ENCODE measurements around the gene SIRT7. TPM values are rescaled to one million over a fixed set of nuclear protein-coding genes. Genes with fewer than 3 reads are reported as not detected.

SIRT7 gene
- total RNA-seq, 2 experiments from 2014 or later, result 29.3 to 31.8 TPM

DNA sequence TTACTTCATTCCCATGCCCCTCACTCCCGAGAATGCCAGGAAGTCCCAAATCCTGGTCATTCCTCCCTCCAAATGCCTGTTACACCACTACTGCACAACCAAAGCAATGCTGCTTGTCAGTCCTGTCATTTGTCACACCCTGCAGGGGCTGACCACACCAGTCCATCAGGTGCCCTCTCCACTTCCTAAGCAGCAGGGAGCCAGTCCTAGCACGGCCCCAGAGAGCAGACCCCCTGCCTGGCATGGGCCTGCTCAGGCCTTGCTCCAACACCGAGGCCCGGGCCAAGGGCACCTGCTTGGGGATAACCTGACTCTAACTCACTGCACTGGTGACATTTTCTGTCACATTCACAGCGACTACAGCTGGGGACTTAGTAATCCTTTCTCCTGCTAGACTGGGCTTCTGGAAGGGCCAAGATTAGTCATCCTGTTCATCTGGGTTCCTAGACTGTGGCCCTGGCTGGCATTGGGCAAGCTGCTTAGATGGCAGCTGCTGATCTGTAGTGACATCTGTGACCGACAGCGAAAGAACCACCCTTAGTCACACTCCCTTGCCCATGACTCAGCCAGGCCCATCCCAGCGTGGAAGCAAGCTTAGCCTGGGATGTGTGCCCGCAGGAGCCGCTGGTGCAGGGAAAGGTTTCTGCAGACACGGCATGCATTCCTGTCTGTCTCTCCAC, 32.0 kb downstream of the SIRT7 start:
- Mint-ChIP-seq H3K4me3 (no peak overlapping the region), H3K4me1 (peaks cover 24% of the 10 kb centered on the region), H3K36me3 (ENCODE audit: low read depth) (peaks cover 70% of the 10 kb centered on the region), H3K27me3 (no peaks in the 10 kb centered on the region), H3K27ac (peak overlapping the region; percentile 4), H3K9me3 (ENCODE audit: low read depth) (no peaks in the 10 kb centered on the region)
- ChIA-PET CTCF (interaction anchor here (1.2 to 2.7 kb wide), 3 partner anchors 12 to 16 kb away, joined by 3 to 14 read pairs (median 3); no protein-coding TSS in a partner anchor), POLR2A (interaction anchor here (0.7 to 2.3 kb wide), 4 partner anchors 13 to 158 kb away, joined by 3 to 14 read pairs (median 4); no protein-coding TSS in a partner anchor)
- no peak for DNase-seq
- peak; percentile 21 for ATAC-seq
- intact Hi-C loops (cut with DNase I, micrococcal nuclease), result no loop called here

DNA sequence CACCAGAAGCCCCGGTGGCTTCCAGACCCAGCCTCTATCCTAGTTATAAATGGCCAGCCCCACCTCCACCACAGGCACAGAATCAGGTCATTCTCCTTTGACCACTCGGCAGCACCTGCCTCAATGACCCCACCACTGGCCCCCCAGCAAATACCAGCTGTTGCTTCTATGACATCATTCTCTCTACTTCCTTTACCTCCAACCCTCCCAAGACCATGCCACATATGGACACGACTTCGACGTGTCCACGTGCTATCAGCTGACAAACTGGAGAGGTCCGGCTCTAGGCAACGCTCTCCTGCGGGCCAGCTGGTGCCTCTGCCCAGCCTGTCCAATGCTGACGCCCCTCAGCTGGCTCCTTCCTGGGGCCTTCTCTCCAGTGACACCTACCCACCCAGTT, 32.5 kb downstream of the SIRT7 start:
- H3K4me1 Mint-ChIP-seq, result peaks cover 23% of the 10 kb centered on the region
- POLR2A ChIA-PET, result interaction anchor here (0.6 to 2.3 kb wide), 3 partner anchors 12 to 631 kb away, joined by 3 to 14 read pairs (median 5); no protein-coding TSS in a partner anchor
- peaks cover 68% of the 10 kb centered on the region for H3K36me3 Mint-ChIP-seq (ENCODE audit: low read depth)
- intact Hi-C loops (cut with DNase I, micrococcal nuclease), result no loop called here
- CTCF ChIA-PET, result interaction anchor here (2.7 kb wide), 1 partner anchor 16 kb away, joined by 14 read pairs; no protein-coding TSS in a partner anchor
- no peaks in the 10 kb centered on the region for H3K9me3 Mint-ChIP-seq (ENCODE audit: low read depth)
- no peak for DNase-seq
- H3K27me3 Mint-ChIP-seq, result no peaks in the 10 kb centered on the region
- peak overlapping the region; percentile 4 for H3K27ac Mint-ChIP-seq
- ATAC-seq, result no peak
- no peak overlapping the region for H3K4me3 Mint-ChIP-seq

DNA sequence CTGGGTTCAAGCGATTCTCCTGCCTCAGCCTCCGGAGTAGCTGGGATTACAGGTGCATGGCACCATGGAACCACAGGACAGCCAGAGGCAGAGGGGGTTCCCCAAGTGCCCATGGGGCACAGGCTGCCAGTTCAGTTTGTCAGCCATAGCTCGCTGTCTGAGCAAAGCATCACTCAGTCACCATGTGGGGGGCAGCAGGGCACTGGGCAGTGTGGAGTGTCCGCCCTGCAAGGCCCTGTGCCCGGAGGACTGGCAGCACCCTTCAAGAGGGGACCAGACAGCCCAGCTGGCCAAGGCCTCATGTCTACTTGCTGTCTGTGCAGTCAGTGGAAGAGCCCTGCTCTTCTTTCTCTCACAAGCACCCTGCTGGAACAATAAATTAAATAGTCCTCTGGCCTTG, 33.0 kb downstream of the SIRT7 start:
- POLR2A ChIA-PET, result interaction anchor here (0.6 to 2.3 kb wide), 3 partner anchors 12 to 631 kb away, joined by 4 to 14 read pairs (median 5); no protein-coding TSS in a partner anchor
- Mint-ChIP-seq H3K4me3 (no peak overlapping the region), H3K4me1 (peaks cover 19% of the 10 kb centered on the region), H3K27me3 (no peaks in the 10 kb centered on the region), H3K9me3 (ENCODE audit: low read depth) (no peaks in the 10 kb centered on the region), H3K36me3 (ENCODE audit: low read depth) (peaks cover 66% of the 10 kb centered on the region), H3K27ac (no peak overlapping the region)
- CTCF ChIA-PET, result interaction anchor here (2.7 kb wide), 1 partner anchor 15 kb away, joined by 14 read pairs; no protein-coding TSS in a partner anchor
- DNase-seq (no peak), ATAC-seq (no peak)
- intact Hi-C loops (cut with DNase I, micrococcal nuclease), result no loop called here

GRCh38 chr17:81884520-81884919, 33.5 kb downstream of the SIRT7 start:
- peaks cover 17% of the 10 kb centered on the region for H3K4me1 Mint-ChIP-seq
- ATAC-seq (peak; percentile 24), DNase-seq (no peak)
- H3K27ac Mint-ChIP-seq, result no peak overlapping the region
- intact Hi-C loops (cut with DNase I, micrococcal nuclease), result no loop called here
- no peak overlapping the region for H3K4me3 Mint-ChIP-seq
- ChIA-PET POLR2A (interaction anchor here (0.6 to 2.3 kb wide), 3 partner anchors 11 to 541 kb away, joined by 3 to 14 read pairs (median 4); no protein-coding TSS in a partner anchor), CTCF (no interaction called here)
- no peaks in the 10 kb centered on the region for H3K27me3 Mint-ChIP-seq
- H3K36me3 Mint-ChIP-seq (ENCODE audit: low read depth), result peaks cover 65% of the 10 kb centered on the region
- H3K9me3 Mint-ChIP-seq (ENCODE audit: low read depth), result no peaks in the 10 kb centered on the region

DNA sequence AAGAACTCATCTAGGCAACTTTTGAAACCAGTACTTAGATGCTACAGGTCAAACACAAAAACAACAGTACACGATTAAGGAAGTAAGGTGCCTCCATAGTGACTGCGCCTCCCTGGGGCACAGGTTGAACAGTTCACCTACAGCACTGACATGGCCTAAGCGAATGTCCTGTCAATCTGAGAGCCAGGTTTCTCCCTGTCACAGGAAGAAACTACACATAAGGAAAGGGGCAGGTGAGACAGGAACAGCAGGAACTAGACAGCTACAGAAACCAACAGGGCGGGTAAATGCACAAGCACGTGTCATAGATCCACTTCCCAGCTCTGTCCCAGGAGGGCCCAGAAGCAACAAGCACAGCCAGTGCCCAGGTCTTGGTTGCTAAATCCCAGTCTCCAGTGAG, 38.9 kb downstream of the SIRT7 start:
- ChIA-PET POLR2A (no interaction called here), CTCF (interaction anchor here (1.4 kb wide), 1 partner anchor 9 kb away, joined by 5 read pairs; no protein-coding TSS in a partner anchor)
- ATAC-seq (no peak), DNase-seq (no peak)
- intact Hi-C loops (cut with DNase I, micrococcal nuclease), result no loop called here
- Mint-ChIP-seq H3K36me3 (ENCODE audit: low read depth) (peaks cover 39% of the 10 kb centered on the region), H3K27ac (no peak overlapping the region), H3K9me3 (ENCODE audit: low read depth) (no peaks in the 10 kb centered on the region), H3K27me3 (no peaks in the 10 kb centered on the region), H3K4me3 (no peak overlapping the region), H3K4me1 (peaks cover 7% of the 10 kb centered on the region)

GRCh38 chr17:81878294-81878693, 39.7 kb downstream of the SIRT7 start:
- Mint-ChIP-seq H3K36me3 (ENCODE audit: low read depth) (peaks cover 38% of the 10 kb centered on the region), H3K27me3 (no peaks in the 10 kb centered on the region), H3K9me3 (ENCODE audit: low read depth) (no peaks in the 10 kb centered on the region), H3K4me1 (peaks cover 15% of the 10 kb centered on the region), H3K4me3 (no peak overlapping the region), H3K27ac (no peak overlapping the region)
- intact Hi-C loops (cut with DNase I, micrococcal nuclease), result no loop called here
- POLR2A ChIA-PET, result no interaction called here
- DNase-seq, result no peak
- CTCF ChIA-PET, result no interaction called here
- no peak for ATAC-seq

- POLR2A ChIA-PET, result no interaction called here
- H3K27me3 Mint-ChIP-seq, result no peaks in the 10 kb centered on the region
- H3K4me1 Mint-ChIP-seq, result peaks cover 22% of the 10 kb centered on the region
- CTCF ChIA-PET, result no interaction called here
- DNase-seq, result no peak
- no peak overlapping the region for H3K27ac Mint-ChIP-seq
- intact Hi-C loops (cut with DNase I, micrococcal nuclease), result no loop called here
- no peak for ATAC-seq
- H3K36me3 Mint-ChIP-seq (ENCODE audit: low read depth), result peaks cover 44% of the 10 kb centered on the region
- no peak overlapping the region for H3K4me3 Mint-ChIP-seq
- no peaks in the 10 kb centered on the region for H3K9me3 Mint-ChIP-seq (ENCODE audit: low read depth)
These were observed 40.4 kb downstream of the SIRT7 start for GRCh38 chr17:81877569-81877968.

DNA sequence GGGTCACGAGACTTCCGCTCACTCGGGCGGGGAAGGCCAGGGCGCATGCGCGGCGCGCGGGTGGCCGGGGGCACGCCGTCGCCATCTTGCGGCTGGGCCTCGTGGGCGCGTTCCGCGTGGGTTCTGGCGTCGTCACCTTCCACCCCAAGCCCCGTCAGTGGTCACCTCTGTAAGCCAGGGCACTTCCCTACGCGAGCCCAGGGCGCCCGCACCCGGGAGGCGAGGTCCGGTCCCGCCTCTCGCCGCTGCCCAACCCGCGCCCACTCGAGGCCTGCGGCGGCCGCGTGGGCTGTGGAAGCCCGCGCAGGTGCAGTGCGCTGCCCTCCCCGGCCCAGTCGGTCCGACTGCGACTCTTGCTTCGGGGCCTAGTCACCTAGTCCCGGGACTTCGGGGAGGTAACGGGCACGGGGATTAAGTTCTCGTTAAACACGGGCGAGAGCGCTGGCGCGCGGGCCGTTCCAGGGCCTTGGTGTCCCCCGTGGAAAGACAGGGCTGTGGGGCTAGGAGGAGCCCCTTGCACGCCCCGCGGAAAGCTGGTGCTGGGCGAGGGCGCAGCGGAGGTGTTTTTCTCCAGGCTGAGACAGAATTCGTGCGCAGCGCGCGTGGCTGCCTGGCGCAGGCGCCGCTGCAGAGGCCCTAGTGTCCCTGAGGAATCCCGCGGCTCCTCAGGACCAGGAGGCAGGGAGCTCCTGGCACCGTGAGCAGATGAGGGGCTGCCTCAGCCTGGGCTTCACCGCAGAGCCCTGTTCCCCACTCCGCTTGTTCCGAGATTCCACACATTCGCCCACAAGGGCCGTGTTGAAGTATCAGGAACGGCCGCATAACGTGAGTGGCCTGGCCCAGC, 46.4 kb downstream of the SIRT7 start:
- intact Hi-C loops (cut with DNase I, micrococcal nuclease), result loop anchor here (1.0 to 2.0 kb wide), 10 partner anchors 10 to 625 kb away; partner anchors contain the start of genes ALYREF (in 2 of the 2), ANAPC11 (in 2 of the 2), ASPSCR1 (in 1 of the 2) and FASN (in 1 of the 2)
- H3K36me3 Mint-ChIP-seq (ENCODE audit: low read depth), result peaks cover 27% of the 10 kb centered on the region
- no peaks in the 10 kb centered on the region for H3K27me3 Mint-ChIP-seq
- H3K4me3 Mint-ChIP-seq, result peak overlapping the region; percentile 81
- DNase-seq (peak; percentile 98), ATAC-seq (no peak)
- H3K4me1 Mint-ChIP-seq, result peaks cover 34% of the 10 kb centered on the region
- peak overlapping the region; percentile 92 for H3K27ac Mint-ChIP-seq
- H3K9me3 Mint-ChIP-seq (ENCODE audit: low read depth), result no peaks in the 10 kb centered on the region
- ChIA-PET POLR2A (interaction anchor here (0.5 to 0.7 kb wide), 3 partner anchors 25 to 475 kb away, joined by 4 to 6 read pairs (median 4); no protein-coding TSS in a partner anchor), CTCF (interaction anchor here (0.8 to 1.0 kb wide), 2 partner anchors 45 to 57 kb away, joined by 4 read pairs; no protein-coding TSS in a partner anchor)

DNA sequence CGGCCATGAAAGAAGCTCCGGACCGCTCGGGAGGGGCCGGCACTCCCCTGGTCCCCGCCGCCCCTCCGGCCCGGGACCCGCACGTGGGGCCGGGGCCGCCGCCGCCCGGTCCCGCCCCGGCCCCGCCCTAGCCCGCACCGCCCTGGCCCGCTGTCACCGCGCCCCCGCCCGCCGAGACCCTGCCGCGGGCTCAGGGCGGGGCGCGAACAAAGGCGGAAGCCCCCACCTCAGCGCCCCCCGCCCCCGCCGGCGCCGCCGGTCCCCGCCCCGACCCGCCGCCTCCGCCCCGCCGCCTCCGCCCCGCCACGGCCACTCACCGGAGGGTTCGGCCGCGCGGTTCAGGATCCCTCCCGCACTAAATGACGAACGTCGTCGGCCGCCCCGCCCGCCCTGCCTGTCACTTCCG, 47.0 kb downstream of the SIRT7 start, which contains the start of gene ARHGDIA:
Gene ARHGDIA, minus strand, starts transcription at position 357 of the 406 bp plus-strand sequence. CDS start 1,407 bp downstream, outside the sequence.
- H3K9me3 Mint-ChIP-seq (ENCODE audit: low read depth), result no peaks in the 10 kb centered on the region
- POLR2A ChIA-PET, result interaction anchor here (1.2 kb wide), 1 partner anchor 46 kb away, joined by 6 read pairs; no protein-coding TSS in a partner anchor
- peak within 1 kb of the TSS; percentile 92 for H3K27ac Mint-ChIP-seq
- no peaks in the 10 kb centered on the region for H3K27me3 Mint-ChIP-seq
- CTCF ChIA-PET, result interaction anchor here (2.6 kb wide), 1 partner anchor 15 kb away, joined by 14 read pairs; no protein-coding TSS in a partner anchor
- ATAC-seq (peak; percentile 45), DNase-seq (no peak)
- peaks cover 34% of the 10 kb centered on the region for H3K4me1 Mint-ChIP-seq
- peaks cover 33% of the 10 kb centered on the region for H3K36me3 Mint-ChIP-seq (ENCODE audit: low read depth)
- intact Hi-C loops (cut with DNase I, micrococcal nuclease), result loop anchor here (1.0 to 2.0 kb wide), 11 partner anchors 10 to 626 kb away; partner anchors contain the start of genes ALYREF (in 2 of the 2), ANAPC11 (in 2 of the 2), ASPSCR1 (in 1 of the 2) and FASN (in 1 of the 2)
- H3K4me3 Mint-ChIP-seq, result peak within 1 kb of the TSS; percentile 87

DNA sequence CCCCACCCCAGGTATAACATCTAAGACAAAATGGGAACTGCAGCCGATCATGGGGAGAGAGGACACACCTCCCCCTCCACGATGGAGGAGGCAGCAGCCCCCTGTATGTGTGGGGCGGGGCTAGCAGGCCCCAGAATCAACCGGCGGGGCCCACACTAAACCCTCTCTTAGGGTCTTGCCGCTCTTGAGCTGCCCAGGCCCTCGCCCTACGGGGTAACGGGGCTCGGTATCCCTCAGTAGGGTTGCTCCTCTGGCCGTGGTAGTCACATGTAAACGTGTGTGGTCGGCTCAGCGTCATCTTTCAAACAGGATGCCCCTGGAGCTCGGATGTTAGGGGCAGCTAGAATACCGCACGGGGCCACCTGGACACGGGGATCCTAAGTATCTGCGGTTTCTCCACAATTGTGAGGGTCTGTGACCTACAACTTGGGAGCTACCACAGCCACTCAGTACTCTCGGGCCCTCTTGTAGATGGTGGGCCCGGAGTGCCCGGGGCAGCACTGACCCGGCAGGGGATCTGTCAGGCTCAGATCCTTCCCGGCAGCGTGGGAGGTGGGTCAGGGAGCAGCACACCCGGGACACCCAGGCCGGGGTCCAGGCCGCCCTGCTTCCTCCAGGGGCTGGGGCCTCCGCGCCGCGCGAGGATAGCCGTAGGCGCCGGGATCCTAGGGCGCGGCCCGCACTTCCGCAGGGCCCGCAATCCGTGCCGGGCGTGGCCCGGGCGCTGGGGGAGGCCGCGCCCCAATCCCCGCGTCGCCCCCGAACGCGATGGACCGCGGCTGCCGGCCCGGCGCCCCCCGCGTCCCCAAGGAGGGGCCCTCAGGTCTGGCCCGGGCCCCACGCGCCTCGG, 47.6 kb downstream of the SIRT7 start:
- DNase-seq (peak; percentile 65), ATAC-seq (peak; percentile 14)
- POLR2A ChIA-PET, result interaction anchor here (1.2 to 1.6 kb wide), 3 partner anchors 9 to 47 kb away, joined by 4 to 6 read pairs (median 6); no protein-coding TSS in a partner anchor
- Mint-ChIP-seq H3K4me3 (peak overlapping the region; percentile 87), H3K27ac (peak overlapping the region; percentile 84), H3K27me3 (no peaks in the 10 kb centered on the region), H3K9me3 (ENCODE audit: low read depth) (no peaks in the 10 kb centered on the region), H3K4me1 (peaks cover 36% of the 10 kb centered on the region), H3K36me3 (ENCODE audit: low read depth) (peaks cover 38% of the 10 kb centered on the region)
- intact Hi-C loops (cut with DNase I, micrococcal nuclease), result loop anchor here (1.0 to 2.0 kb wide), 4 partner anchors 10 to 626 kb away; partner anchors contain the start of genes P4HB (in 1 of the 2) and PCYT2 (in 1 of the 2)
- CTCF ChIA-PET, result interaction anchor here (0.7 to 2.6 kb wide), 8 partner anchors 9 to 717 kb away, joined by 3 to 14 read pairs (median 3); partner anchors contain the start of genes ALYREF, ANAPC11 and P4HB

Measured in activated CD4-positive, alpha-beta T cell treated with anti-CD3 and anti-CD28 coated beads for 36 hours (primary cell).